Measurements from ENCODE around the gene STON2. TPM values are rescaled to one million over a fixed set of nuclear protein-coding genes. Genes with fewer than 3 reads are reported as not detected.

The STON2 gene
- total and polyA plus RNA-seq, 2 of the 13 experiments (the other 11 are each of a cell fraction or from before 2014, with no cell fraction given): 2.1 to 11.0 TPM

DNA sequence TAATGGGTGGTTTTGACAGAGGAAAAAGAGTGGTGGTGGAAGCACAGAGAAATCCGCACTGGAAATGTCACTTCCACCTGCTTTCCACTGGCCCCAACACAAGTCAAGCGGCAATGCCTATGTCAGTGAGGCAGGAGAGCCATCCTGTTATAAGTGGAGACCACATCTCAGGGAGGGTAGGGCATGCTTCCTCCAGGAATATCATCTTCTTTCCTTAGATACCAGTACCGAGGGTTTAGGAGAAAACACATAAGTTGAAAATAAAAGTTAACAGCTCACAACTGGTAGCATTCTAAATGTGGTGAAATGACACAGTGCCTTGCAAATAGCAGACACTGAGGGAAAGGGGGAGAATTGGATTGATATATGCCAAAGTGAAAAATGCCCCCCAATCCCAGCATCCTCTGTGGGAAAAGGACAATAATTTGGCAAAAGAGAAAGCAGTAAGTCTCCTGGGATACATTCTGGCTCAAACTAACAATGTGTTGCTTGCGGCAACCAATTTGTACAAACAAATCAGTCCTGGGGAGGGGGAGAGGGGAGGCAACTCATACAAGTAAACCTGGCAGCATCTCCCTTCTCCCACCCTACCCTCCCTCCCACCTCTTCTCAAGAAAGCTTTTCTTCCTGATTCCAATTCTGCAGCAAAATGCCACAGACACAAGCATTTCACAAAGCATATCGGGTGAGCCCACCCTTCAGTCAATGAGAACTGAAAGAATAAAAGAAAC, 57.1 kb downstream of the STON2 start:
- BruUV-seq (replicated peaks): no TSS peak
- intact Hi-C loops (cut with micrococcal nuclease; ENCODE audit: unreplicated experiment) (no loop called here), in situ Hi-C loops (cut with HindIII; ENCODE audit: extremely low pct_ligation_motif_present, low pct_unique_long_range_greater_than_20kb) (no loop called here)
- Histone ChIP-seq H3K4me2 (ENCODE audit: low read depth, low read length) (no peak overlapping the region), H3K9me3 (ENCODE audit: low read length) (no peaks in the 10 kb centered on the region), H3K9ac (ENCODE audit: insufficient read depth, low read depth, low read length) (no peak overlapping the region), H3K27me3 (ENCODE audit: control insufficient read depth in 1 of 2, insufficient read depth in 2 of 2, low read length in 2 of 2) (no peaks in the 10 kb centered on the region), H2AFZ (ENCODE audit: low read length) (no peak overlapping the region), H3K36me3 (replicated peaks in 1 of 2; ENCODE audit: control insufficient read depth in 1 of 2, insufficient read depth in 2 of 2, low read length in 2 of 2) (no peaks in the 10 kb centered on the region), H3K4me1 (ENCODE audit: insufficient read depth, low read length) (peaks cover 6% of the 10 kb centered on the region; the same call in 1 of the 2 replicates), H3K4me3 (replicated peaks in 1 of 3; ENCODE audit: insufficient read depth in 1 of 3, low read depth in 2 of 3, low read length in 3 of 3) (no peak overlapping the region), H4K20me1 (ENCODE audit: insufficient read depth, low read length) (no peaks in the 10 kb centered on the region), H3K27ac (ENCODE audit: extremely low read length, insufficient read depth, low read length) (no peak overlapping the region), H3K79me2 (ENCODE audit: insufficient read depth, low read length) (no peaks in the 10 kb centered on the region)
- ChIA-PET POLR2A (no interaction called here), CTCF (ENCODE audit: low intra/inter-chr PET ratio, low total read pairs) (no interaction called here)
- no peak for FAIRE-seq
- WGBS (ENCODE audit: low lambda C conversion rate): 92% methylated on average over 5 of the region's 5 CpGs
- no peak for DNase-seq (ENCODE audit: low spot score)
- TF ChIP-seq CENPT (CRISPR knock-in tag; IDR thresholded peaks at IDR 0.05; ENCODE audit: low read depth) (no peak), MAF1 (CRISPR knock-in tag; IDR thresholded peaks at IDR 0.05; ENCODE audit: borderline replicate concordance) (no peak), ZNF761 (CRISPR knock-in tag; conservative IDR thresholded peaks at IDR 0.05) (no peak), HDAC2 (CRISPR knock-in tag; IDR thresholded peaks at IDR 0.05) (no peak), REXO4 (CRISPR knock-in tag; IDR thresholded peaks at IDR 0.05; ENCODE audit: borderline replicate concordance) (no peak)
- TF ChIP-seq, protein P1, sequence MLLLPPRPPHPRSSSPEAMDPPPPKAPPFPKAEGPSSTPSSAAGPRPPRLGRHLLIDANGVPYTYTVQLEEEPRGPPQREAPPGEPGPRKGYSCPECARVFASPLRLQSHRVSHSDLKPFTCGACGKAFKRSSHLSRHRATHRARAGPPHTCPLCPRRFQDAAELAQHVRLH (CRISPR knock-in tag; IDR thresholded peaks at IDR 0.05; ENCODE audit: borderline replicate concordance, low read depth): no peak
- TF ChIP-seq, protein P2, sequence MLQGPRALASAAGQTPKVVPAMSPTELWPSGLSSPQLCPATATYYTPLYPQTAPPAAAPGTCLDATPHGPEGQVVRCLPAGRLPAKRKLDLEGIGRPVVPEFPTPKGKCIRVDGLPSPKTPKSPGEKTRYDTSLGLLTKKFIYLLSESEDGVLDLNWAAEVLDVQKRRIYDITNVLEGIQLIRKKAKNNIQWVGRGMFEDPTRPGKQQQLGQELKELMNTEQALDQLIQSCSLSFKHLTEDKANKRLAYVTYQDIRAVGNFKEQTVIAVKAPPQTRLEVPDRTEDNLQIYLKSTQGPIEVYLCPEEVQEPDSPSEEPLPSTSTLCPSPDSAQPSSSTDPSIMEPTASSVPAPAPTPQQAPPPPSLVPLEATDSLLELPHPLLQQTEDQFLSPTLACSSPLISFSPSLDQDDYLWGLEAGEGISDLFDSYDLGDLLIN (CRISPR knock-in tag; IDR thresholded peaks at IDR 0.05; ENCODE audit: borderline replicate concordance): no peak
- TF ChIP-seq, protein P3, sequence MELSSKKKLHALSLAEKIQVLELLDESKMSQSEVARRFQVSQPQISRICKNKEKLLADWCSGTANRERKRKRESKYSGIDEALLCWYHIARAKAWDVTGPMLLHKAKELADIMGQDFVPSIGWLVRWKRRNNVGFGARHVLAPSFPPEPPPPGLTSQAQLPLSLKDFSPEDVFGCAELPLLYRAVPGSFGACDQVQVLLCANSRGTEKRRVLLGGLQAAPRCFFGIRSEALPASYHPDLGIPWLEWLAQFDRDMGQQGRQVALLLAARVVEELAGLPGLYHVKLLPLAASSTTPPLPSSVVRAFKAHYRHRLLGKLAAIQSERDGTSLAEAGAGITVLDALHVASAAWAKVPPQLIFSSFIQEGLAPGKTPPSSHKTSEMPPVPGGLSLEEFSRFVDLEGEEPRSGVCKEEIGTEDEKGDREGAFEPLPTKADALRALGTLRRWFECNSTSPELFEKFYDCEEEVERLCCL (CRISPR knock-in tag; IDR thresholded peaks at IDR 0.05; ENCODE audit: borderline replicate concordance): no peak
- TF ChIP-seq, protein P4, sequence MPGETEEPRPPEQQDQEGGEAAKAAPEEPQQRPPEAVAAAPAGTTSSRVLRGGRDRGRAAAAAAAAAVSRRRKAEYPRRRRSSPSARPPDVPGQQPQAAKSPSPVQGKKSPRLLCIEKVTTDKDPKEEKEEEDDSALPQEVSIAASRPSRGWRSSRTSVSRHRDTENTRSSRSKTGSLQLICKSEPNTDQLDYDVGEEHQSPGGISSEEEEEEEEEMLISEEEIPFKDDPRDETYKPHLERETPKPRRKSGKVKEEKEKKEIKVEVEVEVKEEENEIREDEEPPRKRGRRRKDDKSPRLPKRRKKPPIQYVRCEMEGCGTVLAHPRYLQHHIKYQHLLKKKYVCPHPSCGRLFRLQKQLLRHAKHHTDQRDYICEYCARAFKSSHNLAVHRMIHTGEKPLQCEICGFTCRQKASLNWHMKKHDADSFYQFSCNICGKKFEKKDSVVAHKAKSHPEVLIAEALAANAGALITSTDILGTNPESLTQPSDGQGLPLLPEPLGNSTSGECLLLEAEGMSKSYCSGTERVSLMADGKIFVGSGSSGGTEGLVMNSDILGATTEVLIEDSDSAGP (CRISPR knock-in tag; IDR thresholded peaks at IDR 0.05; ENCODE audit: borderline replicate concordance): no peak
- TF ChIP-seq, protein P5, sequence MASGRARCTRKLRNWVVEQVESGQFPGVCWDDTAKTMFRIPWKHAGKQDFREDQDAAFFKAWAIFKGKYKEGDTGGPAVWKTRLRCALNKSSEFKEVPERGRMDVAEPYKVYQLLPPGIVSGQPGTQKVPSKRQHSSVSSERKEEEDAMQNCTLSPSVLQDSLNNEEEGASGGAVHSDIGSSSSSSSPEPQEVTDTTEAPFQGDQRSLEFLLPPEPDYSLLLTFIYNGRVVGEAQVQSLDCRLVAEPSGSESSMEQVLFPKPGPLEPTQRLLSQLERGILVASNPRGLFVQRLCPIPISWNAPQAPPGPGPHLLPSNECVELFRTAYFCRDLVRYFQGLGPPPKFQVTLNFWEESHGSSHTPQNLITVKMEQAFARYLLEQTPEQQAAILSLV (CRISPR knock-in tag; IDR thresholded peaks at IDR 0.05; ENCODE audit: borderline replicate concordance): no peak
- no peak for ATAC-seq
